HCT116 (cell line): ENCODE data around the gene PLEKHA5.

ENCODE experiments used
- ATF3 ChIP-seq: IDR thresholded peaks from 2 replicates; pipeline ENCODE4 v1.6.1; 2012
- CTCF ChIP-seq, 3 experiments: fragments of 200-600 bp in 1 of 3; sonication (generic) in 1 of 3; IDR thresholded peaks in 2 of 3; conservative IDR thresholded peaks in 1 of 3; 2 replicates each; pipeline ENCODE4 v1.5.1; 2012 to 2017; ENCODE audit warnings: low read depth in 2 of 3, low read length in 2 of 3, antibody characterized with exemption in 1 of 3, borderline replicate concordance in 1 of 3, control low read depth in 1 of 3, mild to moderate bottlenecking in 1 of 3, mixed read lengths in 1 of 3, mixed run types in 1 of 3, moderate library complexity in 1 of 3; ENCODE audit not compliant: insufficient read depth in 1 of 3
- MAX ChIP-seq: IDR thresholded peaks from 2 replicates; pipeline ENCODE4 v1.6.1; 2012
- POLR2A ChIP-seq: IDR thresholded peaks from 2 replicates; pipeline ENCODE4 v1.7.0; 2011; ENCODE audit warnings: borderline replicate concordance; ENCODE audit not compliant: insufficient read depth, insufficient read length; ENCODE audit errors: extremely low read depth
- POLR2AphosphoS5 ChIP-seq: IDR thresholded peaks from 2 replicates; pipeline ENCODE4 v1.6.1; 2011; ENCODE audit warnings: mild to moderate bottlenecking, low read depth, low read length, moderate library complexity
- RAD21 ChIP-seq: IDR thresholded peaks from 2 replicates; pipeline ENCODE4 v1.6.1; 2012; ENCODE audit warnings: low read depth, mild to moderate bottlenecking
- REST ChIP-seq: IDR thresholded peaks from 2 replicates; pipeline ENCODE4 v1.6.1; 2012; ENCODE audit warnings: low read depth

GRCh38 chr12:19322376-19322775, 192.8 kb downstream of the PLEKHA5 start:
- no peak for TF ChIP-seq ATF3
- no peak for TF ChIP-seq CTCF (IDR thresholded peaks at IDR 0.05 in 2 of 3, conservative IDR thresholded peaks at IDR 0.05 in 1 of 3; ENCODE audit: borderline replicate concordance in 1 of 3, insufficient read depth in 1 of 3, low read depth in 2 of 3, low read length in 2 of 3)
- no peak for TF ChIP-seq RAD21
- TF ChIP-seq MAX = no peak
- TF ChIP-seq POLR2AphosphoS5 = no peak
- TF ChIP-seq POLR2A = no peak
- no peak for TF ChIP-seq REST
